ENCODE data around the gene TRMT6.

TRMT6 gene

GRCh38 chr20:5887386-5887785 lies 62.9 kb downstream of the TRMT6 start:
- no peak for DNase-seq (ENCODE audit: extremely low spot score)
- CTCF ChIA-PET, result no interaction called here
- no peak for TF ChIP-seq CTCF (IDR thresholded peaks at IDR 0.05; ENCODE audit: control extremely low read depth, extremely low read depth, low read depth, missing control alignments)
- POLR2A ChIA-PET, result no interaction called here
